K562 (cell line): ENCODE data around the gene ABHD8. TPM values are rescaled to one million over a fixed set of nuclear protein-coding genes. Genes with fewer than 3 reads are reported as not detected.

Experiments
- ATAC-seq: fragments of 200-7000 bp; cut with Tn5 transposase; 3 replicates; pipeline ENCODE4 v1.9.1; 2020; ENCODE audit warnings: moderate library complexity
- BruUV-seq: library from RNA; stranded (reverse); fragments of 400-500 nt; replicated peaks from 2 replicates; lab custom pipeline; 2021; lab: Mats Ljungman, UMichigan
- CTCF ChIA-PET: fragments of 300-600 bp; formaldehyde crosslinking; extraction: SDS; loops from one replicate; lab custom pipeline; 2021; ENCODE audit warnings: low intra/inter-chr PET ratio; lab: Yijun Ruan, JAX
- POLR2A ChIA-PET: fragments of 300-600, 350-650 bp; sonication (Branson Sonifier 250); formaldehyde crosslinking; extraction: SDS; loops from one replicate; lab custom pipeline; 2021; ENCODE audit warnings: antibody characterized with exemption, inconsistent platforms; lab: Yijun Ruan, JAX
- DNase-seq, 4 experiments: peaks; one replicate each; pipeline versions ENCODE4 v3.0.0 to v3.0.0-alpha.2; 2011 to 2018; ENCODE audit warnings: low spot score in 3 of 4, mixed read lengths in 3 of 4; ENCODE audit errors: extremely low read depth in 1 of 4
- FAIRE-seq: peaks from 2 replicates; lab custom pipeline; 2011; peaks lifted over from hg19 to GRCh38; lab: Jason Lieb, UNC
- H2AFZ ChIP-seq: 2 replicates; pipeline ENCODE4 v1.6.0; 2011; ENCODE audit warnings: low read depth, low read length, control low read depth, inconsistent platforms
- H3K27ac ChIP-seq: fragments of 200-600 bp; 3 replicates; pipeline ENCODE4 v1.8.0; 2011; ENCODE audit warnings: low read depth, mild to moderate bottlenecking, control low read depth, inconsistent platforms, low read length, moderate library complexity, mixed read lengths; ENCODE audit errors: extremely low read depth
- H3K27me3 ChIP-seq, 2 experiments: fragments of 300-600 bp in 1 of 2; 2 replicates in 1 of 2; 3 replicates in 1 of 2; pipeline versions ENCODE4 v1.6.0 to v1.8.0; 2011; ENCODE audit warnings: inconsistent platforms in 2 of 2, low read length in 2 of 2, mild to moderate bottlenecking in 1 of 2, mixed read lengths in 1 of 2, moderate library complexity in 1 of 2; ENCODE audit not compliant: control insufficient read depth in 2 of 2, insufficient read depth in 2 of 2
- H3K36me3 ChIP-seq: fragments of 300-600 bp; 3 replicates; pipeline ENCODE4 v1.8.0; 2011; ENCODE audit warnings: mild to moderate bottlenecking, low read length, inconsistent platforms; ENCODE audit not compliant: control insufficient read depth, insufficient read depth
- H3K4me1 ChIP-seq, 2 experiments: fragments of 200-600 bp in 1 of 2; replicated peaks in 1 of 2; 2 replicates in 1 of 2; 3 replicates in 1 of 2; pipeline versions ENCODE4 v1.5.1 to v1.8.0; 2011; ENCODE audit warnings: inconsistent platforms in 2 of 2, low read length in 2 of 2, mild to moderate bottlenecking in 1 of 2, mixed read lengths in 1 of 2, moderate library complexity in 1 of 2; ENCODE audit not compliant: control insufficient read depth in 2 of 2, insufficient read depth in 2 of 2
- H3K4me2 ChIP-seq: 2 replicates; pipeline ENCODE4 v1.6.1; 2011; ENCODE audit warnings: low read length, control low read depth, inconsistent platforms, mixed read lengths; ENCODE audit not compliant: insufficient read depth
- H3K4me3 ChIP-seq: fragments of 200-600 bp; sonication (generic), shearing (Covaris generic); 2 replicates; pipeline ENCODE4 v1.5.1; 2016; ENCODE audit warnings: control low read depth, inconsistent platforms
- H3K79me2 ChIP-seq: fragments of 200-600 bp; 3 replicates; pipeline ENCODE4 v1.8.0; 2011; ENCODE audit warnings: low read length, inconsistent platforms; ENCODE audit not compliant: control insufficient read depth, insufficient read depth
- H3K9ac ChIP-seq, 2 experiments: 2 replicates each; pipeline versions ENCODE4 v1.6.0 to v1.6.1; 2011; ENCODE audit warnings: low read depth in 2 of 2, low read length in 2 of 2, control low read depth in 1 of 2, inconsistent platforms in 1 of 2, mild to moderate bottlenecking in 1 of 2, mixed read lengths in 1 of 2; ENCODE audit not compliant: insufficient read depth in 1 of 2
- H3K9me1 ChIP-seq: one replicate; pipeline ENCODE4 v1.6.0; 2011; ENCODE audit warnings: inconsistent platforms, mild to moderate bottlenecking, low read length, moderate library complexity; ENCODE audit not compliant: control insufficient read depth, insufficient read depth
- H3K9me3 ChIP-seq: replicated peaks from 2 replicates; pipeline ENCODE4 v1.5.1; 2011; ENCODE audit warnings: low read depth, low read length, inconsistent platforms; ENCODE audit not compliant: control insufficient read depth, insufficient read depth
- H4K20me1 ChIP-seq: replicated peaks from 2 replicates; pipeline ENCODE4 v1.6.1; 2011; ENCODE audit warnings: low read length, inconsistent platforms, mixed read lengths; ENCODE audit not compliant: control insufficient read depth, insufficient read depth
- CAMTA2 ChIP-seq: fragments of 250-450 bp; sonication (Bioruptor Pico); conservative IDR thresholded peaks from 2 replicates; pipeline ENCODE4 v1.5.1; 2022
- CHD1 ChIP-seq: fragments of 200-600 bp; sonication (generic); IDR thresholded peaks from one replicate; pipeline ENCODE4 v1.6.1; 2012; ENCODE audit warnings: mild to moderate bottlenecking, moderate library complexity, low read length, inconsistent platforms
- CHD2 ChIP-seq: IDR thresholded peaks from 2 replicates; pipeline ENCODE4 v1.6.1; 2011; ENCODE audit warnings: low read depth, low read length
- CREBBP ChIP-seq: IDR thresholded peaks from one replicate; pipeline ENCODE4 v1.6.1; 2012; ENCODE audit warnings: low read depth, mild to moderate bottlenecking, control low read depth, inconsistent platforms, low read length
- MBD1 ChIP-seq: fragments of 250-450 bp; sonication (Bioruptor Pico); IDR thresholded peaks from 2 replicates; pipeline ENCODE4 v1.8.0; 2022; ENCODE audit warnings: inconsistent platforms
- PBX2 ChIP-seq, 2 experiments: IDR thresholded peaks in 1 of 2; conservative IDR thresholded peaks in 1 of 2; 2 replicates each; pipeline ENCODE4 v1.6.1; 2016; ENCODE audit warnings: low read depth in 2 of 2, mild to moderate bottlenecking in 1 of 2, missing compliant biosample characterization in 1 of 2, missing genetic modification characterization in 1 of 2, moderate library complexity in 1 of 2
- PRDM10 ChIP-seq: fragments of 450-650 bp; IDR thresholded peaks from 2 replicates; pipeline ENCODE4 v1.6.1; 2018; ENCODE audit not compliant: partially characterized antibody
- RAD51 ChIP-seq: fragments of 450-650 bp; IDR thresholded peaks from 2 replicates; pipeline ENCODE4 v1.7.1; 2016; ENCODE audit warnings: low read depth, mild to moderate bottlenecking, borderline replicate concordance
- RBM15 ChIP-seq: fragments of 200-400 bp; formaldehyde crosslinking; IDR thresholded peaks from 2 replicates; pipeline ENCODE4 v1.6.1; 2018; ENCODE audit warnings: mild to moderate bottlenecking, low read length, moderate library complexity; ENCODE audit not compliant: insufficient read depth
- THRB ChIP-seq: fragments of 450-650 bp; formaldehyde crosslinking; conservative IDR thresholded peaks from 2 replicates; pipeline ENCODE4 v1.4.0; 2022; ENCODE audit warnings: mild to moderate bottlenecking, missing genetic modification characterization
- ZC3H11A ChIP-seq: IDR thresholded peaks from 2 replicates; pipeline ENCODE4 v1.6.1; 2012; ENCODE audit warnings: low read depth, low read length, improper control_type of control experiment
- ZFP30 ChIP-seq: fragments of 250-450 bp; sonication (Bioruptor Pico); IDR thresholded peaks from 2 replicates; pipeline ENCODE4 v1.8.0; 2022; ENCODE audit warnings: moderate library complexity, mild to moderate bottlenecking, inconsistent platforms, borderline replicate concordance
- ZNF696 ChIP-seq: fragments of 250-450 bp; sonication (Bioruptor Pico); conservative IDR thresholded peaks from 2 replicates; pipeline ENCODE4 v1.4.0; 2020; ENCODE audit warnings: mild to moderate bottlenecking, moderate library complexity
- WGBS: fragments of 100-300 bp; shearing (Covaris generic); methylation state at CpG from one replicate; pipeline ENCODE4 v1.1.6; 2016; ENCODE audit warnings: low coverage, mixed read lengths; ENCODE audit not compliant: insufficient coverage; ENCODE audit errors: missing lambda C conversion rate; 5-methylcytosine and 5-hydroxymethylcytosine counted together
- in situ Hi-C: fragments of 300-500 bp; cut with MboI; formaldehyde crosslinking; loops from 4 replicates; pipeline ENCODE4 v1.15.0; 2018; ENCODE audit warnings: inconsistent platforms, mixed read lengths
- intact Hi-C: fragments of 100-400 bp; cut with micrococcal nuclease; formaldehyde crosslinking; loops from 2 replicates; pipeline ENCODE4 v1.14.2; 2022
- polyA plus RNA-seq, 8 experiments: library from polyadenylated mRNA; depleted of rRNA in 4 of 8; stranded (reverse) in 5 of 8; unstranded in 3 of 8; fragments of >200 nt; fragmentation: Nextera tagmentation in 2 of 8; fragmentation: Illumina TruSeq in 1 of 8; extraction: Ambion mirVana in 2 of 8; extraction: Trizol in 1 of 8; gene quantifications; 2 replicates each; pipeline versions ENCODE4 v1.2.1 to v1.2.3, GENCODE V29; 2011 to 2014; ENCODE audit warnings: inconsistent platforms in 1 of 8, missing spikeins in 1 of 8
- total RNA-seq, 7 experiments: library from RNA; depleted of rRNA in 6 of 7; stranded (reverse); fragments of >200 nt in 6 of 7; fragmentation: Illumina TruSeq in 2 of 7; extraction: Trizol in 2 of 7; gene quantifications; 2 replicates each; pipeline versions ENCODE4 v1.2.1 to v1.2.3, GENCODE V29; 2011 to 2021; ENCODE audit warnings: low replicate concordance in 1 of 7

Gene ABHD8
- total and polyA plus RNA-seq, 9 of the 15 experiments (the other 6 are each of a cell fraction or from before 2014, with no cell fraction given) = 0.04 to 6.6 (median 2.0) TPM; not detected in 1

- no peaks in the 10 kb centered on the region for H3K27me3 ChIP-seq
- DNase-seq (no peak), FAIRE-seq (no peak), ATAC-seq (no peak)
- no peak overlapping the region for H3K4me2 ChIP-seq
- H3K9ac ChIP-seq = no peak overlapping the region
- 37% methylated on average over 3 of the region's 3 CpGs for WGBS
- no peaks in the 10 kb centered on the region for H3K9me1 ChIP-seq
- no peaks in the 10 kb centered on the region for H4K20me1 ChIP-seq
- H3K4me1 ChIP-seq = peaks cover 0 to 12% of the 10 kb centered on the region in 2 experiments; a peak in 3 of 5 replicates
- BruUV-seq = no TSS peak
- no peaks in the 10 kb centered on the region for H3K79me2 ChIP-seq
- no peak overlapping the region for H3K4me3 ChIP-seq
- in situ Hi-C loops (no loop called here), intact Hi-C loops (no loop called here)
- no peaks in the 10 kb centered on the region for H3K36me3 ChIP-seq
- no peaks in the 10 kb centered on the region for H3K9me3 ChIP-seq
- CTCF ChIA-PET = no interaction called here
- H2AFZ ChIP-seq = no peak overlapping the region
- POLR2A ChIA-PET = interaction anchor here (1.5 to 2.0 kb wide), 3 partner anchors 11 to 53 kb away, joined by 4 to 9 read pairs (median 6); partner anchors contain the start of genes BABAM1 and DDA1
- H3K27ac ChIP-seq = no peak overlapping the region
- TF ChIP-seq THRB = no peak
- TF ChIP-seq CHD2 = no peak
- no peak for TF ChIP-seq CREBBP
- no peak for TF ChIP-seq CHD1
- no peak for TF ChIP-seq PBX2 (CRISPR knock-in tag; IDR thresholded peaks at IDR 0.05; ENCODE audit: low read depth)
- no peak for TF ChIP-seq PBX2 (tag; conservative IDR thresholded peaks at IDR 0.05; ENCODE audit: low read depth)
- no peak for TF ChIP-seq ZFP30 (CRISPR knock-in tag)
- no peak for TF ChIP-seq ZC3H11A
- TF ChIP-seq PRDM10 = no peak
- TF ChIP-seq ZNF696 = no peak
- no peak for TF ChIP-seq RAD51
- no peak for TF ChIP-seq MBD1 (CRISPR knock-in tag)
- TF ChIP-seq RBM15 = no peak
- no peak for TF ChIP-seq CAMTA2
Measured at GRCh38 chr19:17256130-17256529, 47.1 kb downstream of the ABHD8 start.
